NCI-H1105 (cell line): ENCODE measurements around the gene SMC6.

Experiments used
- DNase-seq: peaks from one replicate; lab custom pipeline; 2025; lab: John Stamatoyannopoulos, UW

The SMC6 gene

GRCh38 chr2:17765398-17765797, 11.8 kb upstream of the SMC6 start:
- DNase-seq: no peak

- no peak for DNase-seq
Observed at GRCh38 chr2:17763641-17764333, 10.2 kb upstream of the SMC6 start.

GRCh38 chr2:17762451-17762850, 8.8 kb upstream of the SMC6 start:
- no peak for DNase-seq

GRCh38 chr2:17759805-17760204, 6.2 kb upstream of the SMC6 start:
- no peak for DNase-seq

- no peak for DNase-seq
Observed at GRCh38 chr2:17758118-17758517, 4.5 kb upstream of the SMC6 start.

- no peak for DNase-seq
Observed at GRCh38 chr2:17757321-17757720, 3.7 kb upstream of the SMC6 start.

- DNase-seq: no peak
Observed at GRCh38 chr2:17756668-17757067, 3.1 kb upstream of the SMC6 start.

- DNase-seq: no peak
Observed at GRCh38 chr2:17754773-17755425, 1.3 kb upstream of the SMC6 start.

- DNase-seq: peak; percentile 23
Observed at GRCh38 chr2:17752892-17753802, 463 bp downstream of the SMC6 start.

GRCh38 chr2:17752246-17752645, 1.4 kb downstream of the SMC6 start:
- DNase-seq: no peak

GRCh38 chr2:17749753-17750438, 3.7 kb downstream of the SMC6 start:
- no peak for DNase-seq

GRCh38 chr2:17748745-17749144, 4.9 kb downstream of the SMC6 start:
- no peak for DNase-seq

- no peak for DNase-seq
Observed at GRCh38 chr2:17747684-17748452, 5.7 kb downstream of the SMC6 start.

GRCh38 chr2:17740203-17740602, 13.4 kb downstream of the SMC6 start:
- no peak for DNase-seq

- DNase-seq: no peak
Observed at GRCh38 chr2:17736989-17737388, 16.6 kb downstream of the SMC6 start.

- no peak for DNase-seq
Observed at GRCh38 chr2:17735864-17736263, 17.7 kb downstream of the SMC6 start.

- no peak for DNase-seq
Observed at GRCh38 chr2:17733599-17733998, 20.0 kb downstream of the SMC6 start.

GRCh38 chr2:17729880-17730279, 23.7 kb downstream of the SMC6 start:
- no peak for DNase-seq

GRCh38 chr2:17728210-17728609, 25.4 kb downstream of the SMC6 start:
- DNase-seq: no peak

GRCh38 chr2:17719562-17720371, 33.8 kb downstream of the SMC6 start:
- DNase-seq: no peak

- no peak for DNase-seq
Observed at GRCh38 chr2:17718689-17719088, 34.9 kb downstream of the SMC6 start.
